H1 (cell line): ENCODE data around the gene PLN. TPM values are rescaled to one million over a fixed set of nuclear protein-coding genes. Genes with fewer than 3 reads are reported as not detected.

Experiments
- CTCF ChIA-PET: fragments of 300-600 bp; sonication (Branson Sonifier 250); formaldehyde crosslinking; loops from one replicate; lab custom pipeline; 2021; ENCODE audit not compliant: partially characterized antibody; lab: Charles Lee
- POLR2A ChIA-PET: fragments of 300-600 bp; sonication (Branson Sonifier 250); formaldehyde crosslinking; loops from one replicate; lab custom pipeline; 2021; ENCODE audit warnings: inconsistent platforms; ENCODE audit not compliant: partially characterized antibody; lab: Charles Lee
- DNase-seq, 2 experiments: peaks; one replicate each; pipeline versions ENCODE4 v3.0.0 to v3.0.0-alpha.2; 2010 to 2022; ENCODE audit warnings: low spot score in 2 of 2, low read depth in 1 of 2, mixed read lengths in 1 of 2
- FAIRE-seq: peaks from 2 replicates; lab custom pipeline; 2011; peaks lifted over from hg19 to GRCh38; lab: Jason Lieb, UNC
- H2AFZ ChIP-seq: 2 replicates; pipeline ENCODE4 v1.8.1; 2012; ENCODE audit warnings: low read length, inconsistent platforms
- H2AK5ac ChIP-seq: 2 replicates; pipeline ENCODE4 v1.6.1; 2013; ENCODE audit warnings: low read depth, low read length
- H2BK120ac ChIP-seq: replicated peaks from 2 replicates; pipeline ENCODE3; 2013; ENCODE audit warnings: low read depth, low read length, inconsistent platforms
- H2BK12ac ChIP-seq: 2 replicates; pipeline ENCODE4 v1.6.1; 2013; ENCODE audit warnings: low read depth, low read length
- H2BK15ac ChIP-seq: 2 replicates; pipeline ENCODE4 v1.6.1; 2013; ENCODE audit warnings: low read length
- H2BK20ac ChIP-seq: 2 replicates; pipeline ENCODE4 v1.6.1; 2013; ENCODE audit warnings: low read length
- H2BK5ac ChIP-seq: 2 replicates; pipeline ENCODE4 v1.6.1; 2013; ENCODE audit warnings: low read depth, low read length
- H3K14ac ChIP-seq: 2 replicates; pipeline ENCODE4 v1.6.1; 2013; ENCODE audit warnings: inconsistent platforms; ENCODE audit not compliant: insufficient read length
- H3K18ac ChIP-seq: 2 replicates; pipeline ENCODE4 v1.6.1; 2013; ENCODE audit warnings: low read length; ENCODE audit errors: extremely low read depth
- H3K23ac ChIP-seq: 2 replicates; pipeline ENCODE4 v1.6.1; 2013; ENCODE audit warnings: inconsistent platforms; ENCODE audit not compliant: insufficient read length
- H3K23me2 ChIP-seq: 2 replicates; pipeline ENCODE4 v1.6.1; 2013; ENCODE audit warnings: low read depth, low read length
- H3K27ac ChIP-seq: 2 replicates; pipeline ENCODE4 v1.6.1; 2011; ENCODE audit warnings: low read depth, low read length, inconsistent platforms
- H3K27me3 ChIP-seq, 4 experiments: replicated peaks in 1 of 4; 1 replicate in 1 of 4; 2 replicates in 3 of 4; pipeline versions ENCODE4 v1.6.1 to v1.8.1; 2011 to 2013; ENCODE audit warnings: low read length in 3 of 4, mild to moderate bottlenecking in 3 of 4, inconsistent platforms in 2 of 4, mixed read lengths in 2 of 4, moderate library complexity in 1 of 4; ENCODE audit not compliant: control insufficient read depth in 3 of 4, insufficient read depth in 3 of 4; ENCODE audit errors: extremely low read depth in 1 of 4
- H3K36me3 ChIP-seq, 4 experiments: 2 replicates each; pipeline versions ENCODE4 v1.6.1 to v1.8.1; 2011 to 2013; ENCODE audit warnings: mild to moderate bottlenecking in 4 of 4, low read length in 3 of 4, moderate library complexity in 2 of 4, control low read depth in 1 of 4, inconsistent platforms in 1 of 4; ENCODE audit not compliant: insufficient read depth in 4 of 4, control insufficient read depth in 2 of 4
- H3K4ac ChIP-seq: replicated peaks from 2 replicates; pipeline ENCODE3; 2013; ENCODE audit warnings: low read length, low read depth, mixed read lengths, inconsistent platforms; ENCODE audit not compliant: insufficient read length
- H3K4me1 ChIP-seq, 4 experiments: replicated peaks in 1 of 4; 1 replicate in 1 of 4; 2 replicates in 3 of 4; pipeline versions ENCODE4 v1.6.1 to v1.8.1; 2011 to 2013; ENCODE audit warnings: low read length in 3 of 4, inconsistent platforms in 2 of 4, mixed read lengths in 1 of 4; ENCODE audit not compliant: insufficient read depth in 4 of 4, control insufficient read depth in 3 of 4
- H3K4me2 ChIP-seq, 2 experiments: 2 replicates each; pipeline versions ENCODE4 v1.6.1 to v1.8.1; 2011 to 2013; ENCODE audit warnings: low read depth in 2 of 2, low read length in 2 of 2, control low read depth in 1 of 2, inconsistent platforms in 1 of 2, mild to moderate bottlenecking in 1 of 2; ENCODE audit not compliant: insufficient read depth in 1 of 2
- H3K4me3 ChIP-seq, 4 experiments: fragments of 200-600, 300-600 bp in 1 of 4; sonication (generic), shearing (Covaris generic), sonication (Bioruptor Twin) in 1 of 4; 2 replicates each; pipeline versions ENCODE4 v1.5.1 to v1.8.1; 2011 to 2016; ENCODE audit warnings: low read length in 4 of 4, low read depth in 3 of 4, control low read depth in 2 of 4, inconsistent platforms in 2 of 4, mild to moderate bottlenecking in 2 of 4, mixed read lengths in 1 of 4, moderate library complexity in 1 of 4; ENCODE audit not compliant: insufficient read depth in 2 of 4; ENCODE audit errors: extremely low read depth in 1 of 4
- H3K56ac ChIP-seq: replicated peaks from 2 replicates; pipeline ENCODE3; 2013; ENCODE audit warnings: low read depth, mild to moderate bottlenecking, mixed read lengths, low read length, inconsistent platforms; ENCODE audit not compliant: insufficient read length
- H3K79me1 ChIP-seq: 2 replicates; pipeline ENCODE4 v1.6.1; 2013; ENCODE audit warnings: low read depth, low read length, control low read depth
- H3K79me2 ChIP-seq, 2 experiments: 2 replicates each; pipeline versions ENCODE4 v1.6.1 to v1.8.1; 2012 to 2013; ENCODE audit warnings: low read length in 2 of 2, mild to moderate bottlenecking in 2 of 2, inconsistent platforms in 1 of 2; ENCODE audit not compliant: insufficient read depth in 2 of 2, control insufficient read depth in 1 of 2
- H3K9ac ChIP-seq, 4 experiments: replicated peaks in 1 of 4; 1 replicate in 1 of 4; 2 replicates in 3 of 4; pipeline versions ENCODE4 v1.6.1 to v1.8.1; 2011 to 2013; ENCODE audit warnings: low read depth in 3 of 4, low read length in 3 of 4, control low read depth in 2 of 4, mild to moderate bottlenecking in 2 of 4, moderate library complexity in 2 of 4, inconsistent platforms in 1 of 4; ENCODE audit errors: extremely low read depth in 1 of 4
- H3K9me3 ChIP-seq, 2 experiments: 2 replicates each; pipeline versions ENCODE4 v1.6.1 to v1.8.1; 2012 to 2013; ENCODE audit warnings: mild to moderate bottlenecking in 2 of 2, moderate library complexity in 2 of 2, control low read depth in 1 of 2, inconsistent platforms in 1 of 2, low read depth in 1 of 2, low read length in 1 of 2, mixed read lengths in 1 of 2; ENCODE audit not compliant: insufficient read depth in 2 of 2
- H4K20me1 ChIP-seq, 2 experiments: replicated peaks in 1 of 2; 2 replicates each; pipeline versions ENCODE3 to v1.8.1; 2011 to 2013; ENCODE audit warnings: inconsistent platforms in 2 of 2, low read length in 2 of 2, mild to moderate bottlenecking in 1 of 2; ENCODE audit not compliant: insufficient read depth in 2 of 2, control insufficient read depth in 1 of 2
- H4K5ac ChIP-seq: 2 replicates; pipeline ENCODE4 v1.6.1; 2013; ENCODE audit warnings: low read length, low read depth, mixed read lengths, inconsistent platforms; ENCODE audit not compliant: insufficient read length
- H4K8ac ChIP-seq: 2 replicates; pipeline ENCODE4 v1.8.0; 2013; ENCODE audit warnings: mild to moderate bottlenecking, moderate library complexity, low read length, inconsistent platforms; ENCODE audit not compliant: insufficient read depth; ENCODE audit errors: extremely low read depth
- H4K91ac ChIP-seq: replicated peaks from 2 replicates; pipeline ENCODE3; 2013; ENCODE audit warnings: low read length, mixed read lengths, inconsistent platforms; ENCODE audit not compliant: insufficient read length
- MAFK ChIP-seq: IDR thresholded peaks from 2 replicates; pipeline ENCODE4 v1.6.1; 2012; ENCODE audit warnings: low read depth, mild to moderate bottlenecking, improper control_type of control experiment, low read length
- NANOG ChIP-seq: IDR thresholded peaks from 2 replicates; pipeline ENCODE4 v1.6.1; 2011; ENCODE audit warnings: low read length, low read depth, mild to moderate bottlenecking, inconsistent platforms; ENCODE audit not compliant: insufficient read depth, poor library complexity, severe bottlenecking
- NRF1 ChIP-seq: IDR thresholded peaks from 2 replicates; pipeline ENCODE4 v1.6.1; 2011; ENCODE audit warnings: mild to moderate bottlenecking, low read depth, low read length, improper control_type of control experiment
- POLR2AphosphoS5 ChIP-seq: IDR thresholded peaks from 2 replicates; pipeline ENCODE4 v1.6.1; 2011; ENCODE audit warnings: low read depth, low read length
- ZNF274 ChIP-seq: IDR thresholded peaks from 2 replicates; pipeline ENCODE4 v1.7.0; 2012; ENCODE audit warnings: low read length, borderline replicate concordance; ENCODE audit errors: extremely low read depth
- WGBS, 2 experiments: shearing (Covaris generic) in 1 of 2; methylation state at CpG; one replicate each; pipeline versions ENCODE4 v1.1.6 to v1.1.7; 2013 to 2015; ENCODE audit warnings: low lambda C conversion rate in 2 of 2, mixed read lengths in 2 of 2, inconsistent platforms in 1 of 2, low coverage in 1 of 2, missing lambda C conversion rate in 1 of 2; ENCODE audit not compliant: insufficient replicate concordance in 2 of 2, insufficient coverage in 1 of 2, insufficient read length in 1 of 2; ENCODE audit errors: extremely low coverage in 1 of 2, missing lambda C conversion rate in 1 of 2; 5-methylcytosine and 5-hydroxymethylcytosine counted together
- polyA plus RNA-seq, 7 experiments: library from polyadenylated mRNA; depleted of rRNA in 3 of 7; stranded (reverse) in 5 of 7; unstranded in 2 of 7; fragments of >200 nt in 5 of 7; fragments of 200-250 nt in 2 of 7; gene quantifications; 1 replicate in 5 of 7; 2 replicates in 1 of 7; 4 replicates in 1 of 7; pipeline versions ENCODE4 v1.2.1 to v1.2.3, GENCODE V29; 2011 to 2013; ENCODE audit warnings: missing spikeins in 2 of 7, mixed read lengths in 2 of 7
- total RNA-seq: library from RNA; stranded (reverse); fragmentation: NEBNext Ultra II Directional; extraction: Animal tissue kit (Norgen Biotek cat#: 25700); gene quantifications from 2 replicates; pipeline ENCODE4 v1.2.1, GENCODE V29; 2021

PLN gene
- total and polyA plus RNA-seq, 2 of the 8 experiments (the other 6 are each of a cell fraction or from before 2014, with no cell fraction given) = not detected

- Histone ChIP-seq H3K36me3 (no peaks in the 10 kb centered on the region; a peak in 1 of 8 replicates), H3K4me3 (no peak overlapping the region), H3K4me1 (no peaks in the 10 kb centered on the region; a peak in 2 of 7 replicates), H4K5ac (no peak overlapping the region), H3K23me2 (no peaks in the 10 kb centered on the region), H2BK15ac (no peak overlapping the region), H4K20me1 (no peaks in the 10 kb centered on the region), H3K79me1 (no peaks in the 10 kb centered on the region), H2AK5ac (no peak overlapping the region), H3K4me2 (no peak overlapping the region), H3K9ac (no peak overlapping the region), H2AFZ (no peak overlapping the region), H3K4ac (no peak overlapping the region), H3K14ac (no peak overlapping the region), H2BK5ac (no peak overlapping the region), H3K27ac (no peak overlapping the region), H2BK12ac (no peak overlapping the region), H2BK120ac (no peak overlapping the region), H4K8ac (no peak overlapping the region), H3K79me2 (no peaks in the 10 kb centered on the region; a peak in 1 of 4 replicates), H3K18ac (no peak overlapping the region), H3K56ac (no peak overlapping the region), H3K27me3 (no peaks in the 10 kb centered on the region), H4K91ac (no peak overlapping the region), H3K23ac (no peak overlapping the region), H3K9me3 (no peaks in the 10 kb centered on the region), H2BK20ac (no peak overlapping the region)
- WGBS, 2 experiments = 57% methylated on average over 3 of the region's 3 CpGs; no CpG with 5 or more reads in 1 of the 2 experiments
- no peak for FAIRE-seq
- ChIA-PET CTCF (interaction anchor here (0.8 to 1.3 kb wide), 3 partner anchors 23 to 315 kb away, joined by 3 to 4 read pairs (median 3); no protein-coding TSS in a partner anchor), POLR2A (no interaction called here)
- DNase-seq = no peak
- no peak for TF ChIP-seq ZNF274
- TF ChIP-seq MAFK = no peak
- TF ChIP-seq POLR2AphosphoS5 = no peak
- TF ChIP-seq NRF1 = no peak
- no peak for TF ChIP-seq NANOG
These were observed 49.5 kb downstream of the PLN start for GRCh38 chr6:118597636-118598035.
